GM23248 (cell line): Measurements from ENCODE around the gene RASGRP1.

Source experiments
- EZH2 ChIP-seq: fragments of 200-600 bp; sonication (generic); IDR thresholded peaks from 2 replicates; pipeline ENCODE4 v1.6.1; 2018; ENCODE audit warnings: antibody characterized with exemption, mild to moderate bottlenecking; ENCODE audit not compliant: insufficient read depth, poor library complexity, severe bottlenecking
- EZH2phosphoT487 ChIP-seq: fragments of 200-600 bp; sonication (generic); IDR thresholded peaks from 2 replicates; pipeline ENCODE4 v1.6.1; 2018; ENCODE audit warnings: antibody characterized with exemption, moderate library complexity, mild to moderate bottlenecking, low read depth; ENCODE audit not compliant: insufficient read depth

DNA sequence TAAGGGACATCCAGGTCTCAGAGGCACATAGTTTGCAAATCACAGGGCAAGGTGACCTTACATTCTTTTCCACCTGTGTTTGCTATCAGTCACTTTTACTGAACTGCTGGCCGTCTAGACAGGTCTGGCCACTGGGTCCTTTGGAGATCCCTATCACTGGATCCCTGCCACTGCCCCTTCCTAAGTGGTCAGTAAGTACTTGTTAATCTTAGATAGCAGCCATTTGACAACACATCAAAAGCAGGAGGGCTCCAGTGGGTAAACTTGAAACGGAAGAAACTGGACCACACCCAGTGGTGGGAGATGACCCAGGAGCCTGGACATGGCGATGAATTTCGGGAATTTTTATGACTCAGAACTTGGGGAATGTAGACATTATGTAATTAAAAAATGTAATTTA is 28.9 kb upstream of the RASGRP1 start:
- no peak for TF ChIP-seq EZH2
- TF ChIP-seq EZH2phosphoT487: no peak
